Activated naive CD8-positive, alpha-beta T cell treated with anti-CD3 and anti-CD28 coated beads, Interleukin-2, amount 10 ng/mL, durations not matched to agents 7 days and 5 days (primary cell): ENCODE measurements around the gene SLCO2A1. TPM values are rescaled to one million over a fixed set of nuclear protein-coding genes. Genes with fewer than 3 reads are reported as not detected.

Experiments
- ATAC-seq: fragments of 150-1000 bp; cut with Tn5 transposase; one replicate; pipeline ENCODE4 v1.10.0; 2021; ENCODE audit warnings: low read depth, moderate library complexity
- POLR2A ChIA-PET: fragments of 350-600 bp; sonication (Branson Sonifier 250); formaldehyde crosslinking; loops from one replicate; lab custom pipeline; 2021; ENCODE audit warnings: antibody characterized with exemption; lab: Charles Lee
- DNase-seq: peaks from one replicate; pipeline ENCODE4 v3.0.0; 2021
- H3K27ac Mint-ChIP-seq: one replicate; pipeline ENCODE4 v1.8.0; 2022; ENCODE audit warnings: mild to moderate bottlenecking, mixed read lengths
- H3K27me3 Mint-ChIP-seq: one replicate; pipeline ENCODE4 v1.8.0; 2022; ENCODE audit warnings: mild to moderate bottlenecking, moderate library complexity, mixed read lengths
- H3K36me3 Mint-ChIP-seq: one replicate; pipeline ENCODE4 v1.8.0; 2021; ENCODE audit warnings: mild to moderate bottlenecking, mixed read lengths
- H3K4me1 Mint-ChIP-seq: one replicate; pipeline ENCODE4 v1.8.0; 2021; ENCODE audit warnings: mixed read lengths
- H3K4me3 Mint-ChIP-seq: one replicate; pipeline ENCODE4 v1.8.0; 2022; ENCODE audit warnings: mild to moderate bottlenecking, moderate library complexity, mixed read lengths
- H3K9me3 Mint-ChIP-seq: one replicate; pipeline ENCODE4 v1.8.0; 2021; ENCODE audit warnings: mixed read lengths
- total RNA-seq, 2 experiments: library from RNA; stranded (reverse); gene quantifications; one replicate each; pipeline ENCODE4 v1.2.3, GENCODE V29; 2021

The SLCO2A1 gene
- total RNA-seq, 2 experiments from 2014 or later = not detected

DNA sequence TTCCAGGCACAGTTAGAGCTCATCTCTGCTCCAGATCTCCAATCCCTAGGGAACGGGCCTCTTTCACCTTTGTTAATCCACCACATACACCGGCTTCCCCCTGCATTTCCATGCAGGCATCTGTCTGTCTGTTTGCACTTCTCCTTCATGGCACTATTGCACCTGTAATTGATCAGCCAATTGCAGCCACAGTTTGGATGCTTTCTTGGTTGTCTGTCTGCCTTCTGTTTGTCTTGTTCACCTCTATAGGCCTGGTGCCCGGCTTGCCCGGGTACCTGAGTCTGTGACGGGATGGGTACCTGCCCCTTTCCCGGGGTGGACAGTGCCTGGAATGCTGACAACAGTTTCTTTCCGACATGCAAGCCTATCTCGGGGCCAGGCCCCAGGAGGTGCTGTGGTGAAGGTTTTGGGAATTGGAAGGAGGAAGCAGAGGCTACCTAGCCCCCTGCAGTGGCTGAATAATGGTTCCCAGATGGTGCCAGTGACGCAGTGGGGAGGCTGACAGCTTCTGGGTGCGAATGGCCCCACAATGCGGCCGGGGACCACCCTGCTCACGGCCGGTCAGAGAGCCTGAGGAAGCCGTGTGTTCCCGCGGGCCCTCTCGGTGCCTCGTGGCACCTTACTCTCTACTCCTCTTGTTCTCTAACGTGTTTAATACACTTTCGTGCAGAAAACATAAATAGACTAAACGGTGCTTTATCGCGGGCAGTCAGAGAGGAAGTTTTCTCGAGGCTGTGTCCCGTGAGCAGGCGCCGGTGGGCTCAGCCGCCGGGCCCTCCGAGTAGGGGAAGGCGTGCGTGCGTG lies 102.8 kb downstream of the SLCO2A1 start:
- Mint-ChIP-seq H3K9me3 (no peaks in the 10 kb centered on the region), H3K27ac (no peak overlapping the region), H3K27me3 (peaks cover 34% of the 10 kb centered on the region), H3K4me1 (peaks cover 5% of the 10 kb centered on the region), H3K36me3 (no peaks in the 10 kb centered on the region), H3K4me3 (peak overlapping the region; percentile 63)
- POLR2A ChIA-PET = no interaction called here
- ATAC-seq (no peak), DNase-seq (no peak)

DNA sequence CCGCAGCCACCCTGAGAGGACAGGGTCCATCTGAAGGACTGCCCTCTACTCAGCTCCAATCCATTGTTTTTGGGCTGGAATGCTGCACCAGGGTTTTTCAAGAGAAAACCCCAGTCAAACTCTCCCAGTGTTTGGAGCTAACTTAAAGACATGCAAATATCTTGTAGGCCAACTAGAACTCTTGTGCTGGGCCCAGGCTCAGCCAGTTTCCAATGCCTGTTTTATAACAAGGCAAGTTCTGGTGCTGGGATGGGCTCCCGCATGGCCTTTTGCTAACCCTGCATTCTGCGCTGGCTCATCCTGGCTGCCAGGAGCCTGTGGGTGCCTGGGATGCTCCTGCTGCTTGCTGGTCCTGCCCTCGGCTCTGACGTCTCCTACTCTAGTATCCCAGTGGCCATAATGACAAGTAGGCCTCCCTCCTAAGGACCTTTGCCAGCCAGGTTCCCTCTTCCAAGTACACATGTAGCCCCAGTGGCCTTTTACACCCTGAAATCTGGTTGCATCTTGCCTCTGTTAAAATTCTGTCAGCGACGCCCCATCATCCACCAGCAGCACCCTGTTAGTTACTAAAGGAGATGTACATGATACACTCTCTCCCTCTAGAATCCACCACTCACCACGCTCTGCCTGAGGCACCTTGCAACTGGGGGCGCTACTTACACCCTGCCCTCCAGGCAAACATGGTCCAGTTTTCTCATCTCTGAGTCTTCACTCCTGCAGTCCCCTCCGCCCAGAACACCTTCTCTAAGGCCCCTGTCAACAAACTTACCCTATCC lies 103.6 kb downstream of the SLCO2A1 start:
- DNase-seq (no peak), ATAC-seq (no peak)
- H3K27me3 Mint-ChIP-seq = peaks cover 34% of the 10 kb centered on the region
- H3K27ac Mint-ChIP-seq = no peak overlapping the region
- H3K9me3 Mint-ChIP-seq = no peaks in the 10 kb centered on the region
- H3K4me3 Mint-ChIP-seq = peak overlapping the region; percentile 21
- no peaks in the 10 kb centered on the region for H3K36me3 Mint-ChIP-seq
- peaks cover 5% of the 10 kb centered on the region for H3K4me1 Mint-ChIP-seq
- POLR2A ChIA-PET = no interaction called here

DNA sequence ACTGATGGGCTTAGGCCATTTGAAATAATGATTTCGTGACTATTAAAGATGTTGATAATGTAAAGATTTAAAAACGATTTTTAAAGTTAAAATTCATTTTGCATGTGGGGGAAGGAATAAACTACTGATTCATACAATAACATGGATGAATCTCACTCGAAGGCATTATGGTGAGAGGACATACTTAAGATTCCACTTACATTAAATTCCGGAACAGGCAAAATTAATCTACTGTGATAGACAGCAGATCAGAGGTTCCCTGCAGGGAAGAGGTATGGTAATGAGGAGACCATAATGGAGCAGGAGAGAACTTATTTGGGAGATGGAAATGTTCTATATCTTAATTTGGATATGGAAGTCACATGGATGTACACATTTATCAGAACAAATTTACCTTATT lies 105.7 kb downstream of the SLCO2A1 start:
- no peaks in the 10 kb centered on the region for H3K36me3 Mint-ChIP-seq
- no peak overlapping the region for H3K27ac Mint-ChIP-seq
- H3K4me3 Mint-ChIP-seq = no peak overlapping the region
- DNase-seq (no peak), ATAC-seq (no peak)
- peaks cover 36% of the 10 kb centered on the region for H3K27me3 Mint-ChIP-seq
- peaks cover 5% of the 10 kb centered on the region for H3K4me1 Mint-ChIP-seq
- POLR2A ChIA-PET = no interaction called here
- H3K9me3 Mint-ChIP-seq = no peaks in the 10 kb centered on the region

DNA sequence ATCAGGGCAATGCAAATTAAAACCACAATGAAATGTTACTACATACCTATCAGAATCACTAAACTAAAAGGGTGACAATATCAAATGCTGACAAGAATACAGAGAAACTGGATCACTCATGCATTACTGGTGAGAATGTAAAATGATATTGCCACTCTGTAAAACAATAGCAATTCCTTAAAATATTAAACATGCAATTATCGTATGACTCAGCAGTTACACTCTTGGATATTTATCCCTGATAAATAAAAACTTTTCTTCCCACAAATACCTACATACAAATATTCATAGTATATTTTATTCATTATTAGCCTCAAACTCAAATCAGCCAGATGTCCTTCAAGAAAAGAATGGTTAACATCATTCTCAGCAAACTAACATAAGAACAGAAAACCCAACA lies 108.1 kb downstream of the SLCO2A1 start:
- DNase-seq (no peak), ATAC-seq (no peak)
- Mint-ChIP-seq H3K4me3 (no peak overlapping the region), H3K27me3 (peaks cover 30% of the 10 kb centered on the region), H3K9me3 (peaks cover 2% of the 10 kb centered on the region), H3K4me1 (no peaks in the 10 kb centered on the region), H3K36me3 (no peaks in the 10 kb centered on the region), H3K27ac (no peak overlapping the region)
- POLR2A ChIA-PET = no interaction called here

DNA sequence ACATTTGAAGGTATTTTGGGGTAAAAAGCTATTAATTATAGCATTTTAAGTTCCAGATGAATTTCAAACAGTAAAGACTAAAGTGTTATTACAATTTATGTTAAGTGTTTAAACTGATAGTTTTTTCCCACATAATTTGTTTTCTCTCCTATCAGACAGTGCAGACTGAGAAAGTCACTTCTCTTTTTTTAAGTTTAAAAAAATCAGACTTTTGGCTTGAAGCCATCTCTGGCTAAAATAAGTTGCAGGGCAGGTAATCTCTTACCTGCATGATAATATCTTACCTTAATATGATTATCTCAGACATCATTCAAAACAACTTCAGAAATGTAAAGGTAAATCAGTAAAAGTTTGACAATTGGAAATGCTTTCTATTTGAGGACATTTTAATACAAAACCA lies 112.6 kb downstream of the SLCO2A1 start:
- H3K27ac Mint-ChIP-seq = no peak overlapping the region
- DNase-seq (no peak), ATAC-seq (no peak)
- H3K27me3 Mint-ChIP-seq = peaks cover 12% of the 10 kb centered on the region
- H3K36me3 Mint-ChIP-seq = no peaks in the 10 kb centered on the region
- POLR2A ChIA-PET = no interaction called here
- peaks cover 2% of the 10 kb centered on the region for H3K9me3 Mint-ChIP-seq
- no peaks in the 10 kb centered on the region for H3K4me1 Mint-ChIP-seq
- H3K4me3 Mint-ChIP-seq = no peak overlapping the region

DNA sequence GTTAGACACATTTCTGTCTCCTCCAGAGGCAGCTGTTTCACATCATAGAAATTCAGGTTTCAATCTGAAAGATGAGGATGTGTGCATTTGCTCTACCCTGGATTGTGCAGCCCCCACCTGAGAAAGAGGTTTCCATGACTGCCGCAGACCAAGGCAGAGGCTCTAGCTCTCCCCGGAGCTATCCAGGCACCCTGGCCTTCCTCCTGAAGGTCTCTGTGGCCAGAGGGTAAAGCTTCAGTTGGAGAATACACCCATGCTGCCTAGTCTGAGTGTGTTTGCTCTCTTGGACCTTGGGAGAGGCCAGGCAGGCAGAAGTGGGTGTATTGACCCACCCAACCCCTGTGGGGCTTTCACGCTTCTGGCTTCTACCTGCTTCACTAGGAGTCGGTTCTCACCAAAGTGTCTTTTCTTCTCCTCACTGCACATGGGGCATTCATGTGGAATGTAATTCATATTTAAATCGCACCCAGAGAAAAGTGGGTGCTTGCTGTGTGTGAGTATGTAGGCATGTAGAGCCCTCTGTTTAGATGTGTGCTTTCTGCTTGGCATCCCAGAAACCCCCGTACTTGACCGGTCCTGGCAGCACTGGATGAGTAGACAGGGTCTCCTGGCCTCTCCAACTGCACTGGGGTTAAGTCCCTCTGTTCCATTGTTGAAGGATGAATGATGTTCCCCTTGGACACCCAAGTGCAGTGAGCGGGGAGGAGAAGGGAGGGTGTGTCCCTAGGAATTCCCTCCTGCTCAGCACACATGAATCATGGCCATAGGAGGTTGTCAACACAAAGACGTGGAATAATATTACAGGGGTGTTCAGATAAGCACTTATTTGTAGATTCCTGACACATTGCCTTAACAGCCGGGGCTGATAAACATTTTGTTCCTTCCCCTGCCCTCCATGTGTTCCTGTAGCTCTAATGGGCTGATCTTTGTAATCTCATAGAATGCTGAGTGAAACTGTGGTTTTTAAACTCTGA lies 113.8 kb downstream of the SLCO2A1 start:
- no peak overlapping the region for H3K4me3 Mint-ChIP-seq
- DNase-seq (no peak), ATAC-seq (no peak)
- no peaks in the 10 kb centered on the region for H3K36me3 Mint-ChIP-seq
- H3K27me3 Mint-ChIP-seq = peaks cover 12% of the 10 kb centered on the region
- H3K27ac Mint-ChIP-seq = no peak overlapping the region
- no peaks in the 10 kb centered on the region for H3K4me1 Mint-ChIP-seq
- peaks cover 2% of the 10 kb centered on the region for H3K9me3 Mint-ChIP-seq
- POLR2A ChIA-PET = no interaction called here

DNA sequence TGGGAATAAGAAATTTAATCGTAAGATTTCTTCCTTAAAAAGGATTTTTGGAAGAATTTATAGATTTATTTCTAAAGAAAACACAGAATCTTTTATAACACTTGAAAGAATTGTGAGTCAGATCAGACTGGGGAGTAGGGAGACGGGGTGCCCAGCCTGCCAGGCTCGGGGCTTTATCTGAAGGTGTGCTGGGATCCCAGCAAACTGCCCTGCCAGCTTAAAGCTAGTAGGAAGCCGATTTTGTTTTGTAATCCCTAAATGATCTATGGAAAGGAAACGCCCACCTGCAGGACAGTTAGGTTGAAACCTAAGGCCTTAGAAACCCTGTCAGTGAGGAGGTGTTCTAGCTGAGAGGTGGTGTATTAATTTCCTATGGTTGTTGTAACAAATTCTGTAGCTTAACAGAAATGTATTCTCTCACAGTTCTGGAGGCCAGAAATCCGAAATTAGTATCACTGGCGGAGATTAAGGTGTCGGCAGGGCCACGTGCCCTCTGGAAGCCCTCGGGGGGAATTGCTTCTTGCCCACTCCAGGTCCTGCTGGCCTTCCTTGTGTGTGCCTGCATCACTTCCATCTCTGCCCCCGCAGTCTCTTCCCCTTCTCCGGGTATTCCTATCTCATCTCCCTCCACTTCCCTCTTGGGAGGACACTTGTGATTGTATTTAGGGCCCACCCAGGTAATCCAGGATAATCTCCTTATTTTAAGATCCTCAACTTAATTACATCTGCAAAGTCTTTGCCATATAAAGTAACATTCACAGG lies 114.7 kb downstream of the SLCO2A1 start:
- DNase-seq = no peak
- no peaks in the 10 kb centered on the region for H3K4me1 Mint-ChIP-seq
- H3K27ac Mint-ChIP-seq = no peak overlapping the region
- H3K9me3 Mint-ChIP-seq = peaks cover 2% of the 10 kb centered on the region
- H3K27me3 Mint-ChIP-seq = peaks cover 14% of the 10 kb centered on the region
- POLR2A ChIA-PET = no interaction called here
- no peaks in the 10 kb centered on the region for H3K36me3 Mint-ChIP-seq
- no peak for ATAC-seq
- no peak overlapping the region for H3K4me3 Mint-ChIP-seq

DNA sequence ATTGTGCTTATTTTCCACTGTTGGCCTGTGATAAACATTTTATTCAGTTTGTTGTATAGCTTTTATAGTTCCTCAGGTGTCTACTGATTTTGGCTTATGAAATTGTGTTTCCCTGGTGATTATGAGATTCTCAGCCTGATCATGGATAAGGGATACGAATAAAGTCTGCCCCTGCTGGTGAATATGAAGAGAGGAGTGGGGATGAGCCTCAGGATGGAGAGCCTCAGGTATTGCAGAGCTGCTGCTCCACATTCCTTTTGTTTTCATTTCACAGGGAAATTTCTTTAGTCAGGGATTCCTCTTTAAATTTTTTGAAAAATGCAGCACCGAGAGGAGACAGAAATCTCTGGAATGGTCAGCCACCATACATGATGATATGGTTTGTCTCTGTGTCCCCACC lies 119.3 kb downstream of the SLCO2A1 start:
- Mint-ChIP-seq H3K27me3 (peaks cover 21% of the 10 kb centered on the region), H3K9me3 (no peaks in the 10 kb centered on the region), H3K27ac (no peak overlapping the region), H3K4me1 (no peaks in the 10 kb centered on the region), H3K4me3 (no peak overlapping the region), H3K36me3 (no peaks in the 10 kb centered on the region)
- no peak for DNase-seq
- POLR2A ChIA-PET = no interaction called here
- no peak for ATAC-seq

DNA sequence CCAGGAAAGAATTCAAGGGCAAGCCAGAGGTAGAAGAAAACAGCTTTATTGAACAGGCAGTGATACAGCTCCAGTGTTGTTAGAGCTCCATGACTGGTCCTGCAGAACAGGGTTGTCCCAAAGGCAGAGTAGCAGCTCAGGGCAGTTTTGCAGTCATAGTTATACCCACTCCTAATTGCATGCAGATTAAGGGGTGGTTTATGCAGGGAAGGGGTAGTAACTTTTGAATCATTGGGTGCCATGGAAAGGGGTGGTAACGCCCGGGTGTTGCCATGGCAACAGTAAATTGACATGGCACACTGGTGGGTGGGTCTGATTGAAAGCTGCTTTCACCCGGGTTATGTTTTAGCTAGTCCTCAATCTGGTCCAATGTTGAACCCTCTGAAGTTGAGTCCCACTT lies 124.3 kb downstream of the SLCO2A1 start:
- Mint-ChIP-seq H3K4me3 (no peak overlapping the region), H3K36me3 (no peaks in the 10 kb centered on the region), H3K9me3 (peaks cover 1% of the 10 kb centered on the region), H3K27me3 (peaks cover 59% of the 10 kb centered on the region), H3K4me1 (no peaks in the 10 kb centered on the region), H3K27ac (no peak overlapping the region)
- ATAC-seq = no peak
- POLR2A ChIA-PET = no interaction called here
- DNase-seq = no peak

DNA sequence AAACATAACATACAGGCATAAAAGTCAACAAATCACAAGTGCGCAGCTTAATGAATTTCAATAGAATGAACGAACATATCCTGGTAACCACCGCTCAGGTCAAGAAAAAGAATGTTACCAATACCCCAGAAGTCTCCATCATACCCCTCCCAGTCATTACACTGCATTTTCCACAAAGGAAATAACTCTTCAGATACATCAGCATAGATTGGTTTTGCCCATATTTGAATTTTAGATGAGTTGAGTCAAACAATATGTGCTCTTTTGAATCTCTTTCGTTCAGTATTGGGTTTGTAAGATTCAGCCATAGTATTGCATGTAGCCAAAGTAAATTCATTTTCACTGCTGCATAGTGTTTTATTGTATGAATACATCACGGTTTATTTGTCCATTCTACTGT lies 127.9 kb downstream of the SLCO2A1 start:
- Mint-ChIP-seq H3K36me3 (no peaks in the 10 kb centered on the region), H3K9me3 (peaks cover 1% of the 10 kb centered on the region), H3K27me3 (peaks cover 75% of the 10 kb centered on the region), H3K27ac (no peak overlapping the region), H3K4me1 (no peaks in the 10 kb centered on the region), H3K4me3 (no peak overlapping the region)
- POLR2A ChIA-PET = no interaction called here
- ATAC-seq (no peak), DNase-seq (no peak)

DNA sequence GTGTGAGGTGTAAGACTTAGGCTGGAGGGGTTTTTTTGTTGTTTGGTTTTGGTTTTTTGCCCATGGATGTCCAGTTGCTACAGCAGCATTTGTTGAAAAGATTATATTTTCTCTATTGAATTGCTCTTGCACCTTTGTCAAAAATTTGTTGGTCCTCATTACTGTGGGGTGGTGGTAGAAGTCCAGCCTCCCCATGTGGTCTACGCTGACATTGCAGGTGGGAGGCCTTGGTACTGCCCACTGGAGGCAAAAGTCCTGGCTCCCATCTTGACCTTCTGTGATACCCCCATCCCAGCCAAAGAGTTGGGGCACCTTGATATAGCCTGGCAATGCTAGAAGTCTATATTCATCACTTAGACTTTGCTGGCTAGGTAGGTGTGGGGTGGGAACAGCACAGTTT lies 128.6 kb downstream of the SLCO2A1 start:
- H3K4me3 Mint-ChIP-seq = no peak overlapping the region
- H3K9me3 Mint-ChIP-seq = peaks cover 1% of the 10 kb centered on the region
- H3K27me3 Mint-ChIP-seq = peaks cover 78% of the 10 kb centered on the region
- DNase-seq (no peak), ATAC-seq (no peak)
- H3K36me3 Mint-ChIP-seq = no peaks in the 10 kb centered on the region
- POLR2A ChIA-PET = no interaction called here
- H3K27ac Mint-ChIP-seq = no peak overlapping the region
- H3K4me1 Mint-ChIP-seq = no peaks in the 10 kb centered on the region

DNA sequence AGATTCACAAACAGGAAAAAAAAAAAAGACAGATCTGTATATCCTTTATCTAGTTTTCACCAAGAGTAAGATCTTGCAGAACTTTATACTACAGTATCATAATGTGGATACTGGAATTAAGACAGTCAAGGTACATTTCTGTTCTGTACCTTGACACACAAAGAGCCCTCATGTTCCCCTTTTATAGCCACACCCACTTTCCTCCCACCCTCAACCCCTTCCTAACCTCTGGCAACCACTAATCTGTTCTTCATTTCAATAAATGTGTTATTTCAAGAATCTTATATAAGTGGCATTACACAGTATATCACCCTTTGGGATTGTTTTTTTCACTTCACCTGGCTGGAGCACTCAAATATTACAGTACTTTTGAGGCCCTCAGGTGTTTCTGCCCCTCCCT lies 130.4 kb downstream of the SLCO2A1 start:
- H3K9me3 Mint-ChIP-seq = peaks cover 1% of the 10 kb centered on the region
- POLR2A ChIA-PET = no interaction called here

DNA sequence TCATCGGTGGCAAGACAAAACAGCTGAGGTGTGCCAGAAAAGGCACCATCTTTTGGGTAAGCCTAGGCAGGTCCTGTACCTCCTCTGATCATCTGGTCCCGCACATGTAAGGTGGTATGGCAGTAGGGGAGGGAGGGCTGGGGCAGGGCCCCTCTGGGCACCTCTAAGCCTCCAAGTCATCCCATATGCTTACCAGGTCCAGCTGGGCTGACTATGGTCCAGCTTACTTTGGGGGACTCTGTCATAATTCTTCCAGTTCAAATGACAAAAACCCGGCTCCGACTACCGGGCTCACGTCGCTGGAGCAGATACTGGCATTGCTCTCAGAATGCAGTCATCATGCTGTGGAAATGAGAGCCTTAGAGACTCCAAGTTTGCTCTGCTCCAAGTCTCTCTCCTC lies 132.2 kb downstream of the SLCO2A1 start:
- Mint-ChIP-seq H3K4me3 (no peak overlapping the region), H3K9me3 (no peaks in the 10 kb centered on the region), H3K27ac (no peak overlapping the region), H3K36me3 (no peaks in the 10 kb centered on the region), H3K27me3 (peaks cover 81% of the 10 kb centered on the region), H3K4me1 (peaks cover 2% of the 10 kb centered on the region)
- POLR2A ChIA-PET = no interaction called here
- ATAC-seq (no peak), DNase-seq (no peak)

More for the DNA sequence above, 130.4 kb downstream of the SLCO2A1 start:
- Mint-ChIP-seq H3K27me3 (peaks cover 74% of the 10 kb centered on the region), H3K4me3 (no peak overlapping the region), H3K4me1 (peaks cover 2% of the 10 kb centered on the region), H3K36me3 (no peaks in the 10 kb centered on the region), H3K27ac (no peak overlapping the region)
- ATAC-seq (no peak), DNase-seq (no peak)
